NB4 (cell line): ENCODE data around the gene INPP5B.

Source experiments
- MAX ChIP-seq: IDR thresholded peaks from 2 replicates; pipeline ENCODE4 v1.6.1; 2011; ENCODE audit warnings: low read depth, low read length
- TF ChIP-seq, protein P1 (sequence below): IDR thresholded peaks from one replicate; pipeline ENCODE4 v1.5.1; 2012; ENCODE audit warnings: low read depth, low read length

- TF ChIP-seq MAX, result no peak
- TF ChIP-seq, protein P1, sequence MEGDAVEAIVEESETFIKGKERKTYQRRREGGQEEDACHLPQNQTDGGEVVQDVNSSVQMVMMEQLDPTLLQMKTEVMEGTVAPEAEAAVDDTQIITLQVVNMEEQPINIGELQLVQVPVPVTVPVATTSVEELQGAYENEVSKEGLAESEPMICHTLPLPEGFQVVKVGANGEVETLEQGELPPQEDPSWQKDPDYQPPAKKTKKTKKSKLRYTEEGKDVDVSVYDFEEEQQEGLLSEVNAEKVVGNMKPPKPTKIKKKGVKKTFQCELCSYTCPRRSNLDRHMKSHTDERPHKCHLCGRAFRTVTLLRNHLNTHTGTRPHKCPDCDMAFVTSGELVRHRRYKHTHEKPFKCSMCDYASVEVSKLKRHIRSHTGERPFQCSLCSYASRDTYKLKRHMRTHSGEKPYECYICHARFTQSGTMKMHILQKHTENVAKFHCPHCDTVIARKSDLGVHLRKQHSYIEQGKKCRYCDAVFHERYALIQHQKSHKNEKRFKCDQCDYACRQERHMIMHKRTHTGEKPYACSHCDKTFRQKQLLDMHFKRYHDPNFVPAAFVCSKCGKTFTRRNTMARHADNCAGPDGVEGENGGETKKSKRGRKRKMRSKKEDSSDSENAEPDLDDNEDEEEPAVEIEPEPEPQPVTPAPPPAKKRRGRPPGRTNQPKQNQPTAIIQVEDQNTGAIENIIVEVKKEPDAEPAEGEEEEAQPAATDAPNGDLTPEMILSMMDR, result no peak
Measured at GRCh38 chr1:37940299-37940947, 6.4 kb downstream of the INPP5B start.
